GM12801 (cell line): ENCODE measurements around the gene NFIX.

Source experiments
- CTCF ChIP-seq: IDR thresholded peaks from one replicate; pipeline ENCODE4 v1.5.1; 2011; ENCODE audit warnings: control low read depth; ENCODE audit not compliant: insufficient read length; ENCODE audit errors: extremely low read depth

NFIX gene

GRCh38 chr19:13127811-13128575 is 132.7 kb downstream of the NFIX start:
- TF ChIP-seq CTCF = no peak

GRCh38 chr19:13128583-13128982 is 133.3 kb downstream of the NFIX start:
- no peak for TF ChIP-seq CTCF

- TF ChIP-seq CTCF = no peak
These were observed 134.1 kb downstream of the NFIX start for GRCh38 chr19:13129384-13129783.

- TF ChIP-seq CTCF = no peak
These were observed 135.7 kb downstream of the NFIX start for GRCh38 chr19:13130886-13131490.

- TF ChIP-seq CTCF = no peak
These were observed 137.4 kb downstream of the NFIX start for GRCh38 chr19:13132471-13133180.

GRCh38 chr19:13133241-13133870 is 138.1 kb downstream of the NFIX start:
- TF ChIP-seq CTCF = no peak

- no peak for TF ChIP-seq CTCF
These were observed 139.4 kb downstream of the NFIX start for GRCh38 chr19:13134626-13135025.
